Osteoblast (primary cell): ENCODE results near the gene EIF4A3. TPM values are rescaled to one million over a fixed set of nuclear protein-coding genes. Genes with fewer than 3 reads are reported as not detected.

Experiments
- DNase-seq: peaks from one replicate; pipeline ENCODE4 v3.0.0; 2011; ENCODE audit warnings: low spot score, mixed read lengths; ENCODE audit not compliant: insufficient read length; ENCODE audit errors: missing footprints
- H2AFZ ChIP-seq: 2 replicates; pipeline ENCODE4 v1.6.0; 2011; ENCODE audit warnings: mild to moderate bottlenecking, low read length
- H3K27ac ChIP-seq: 2 replicates; pipeline ENCODE4 v1.5.1; 2011; ENCODE audit warnings: mild to moderate bottlenecking, low read depth, low read length, moderate library complexity
- H3K27me3 ChIP-seq: 2 replicates; pipeline ENCODE4 v1.6.0; 2012; ENCODE audit warnings: mild to moderate bottlenecking, control low read depth, inconsistent platforms, low read length, moderate library complexity; ENCODE audit not compliant: insufficient read depth
- H3K36me3 ChIP-seq: 2 replicates; pipeline ENCODE4 v1.5.1; 2011; ENCODE audit warnings: mild to moderate bottlenecking, low read length, control low read depth, moderate library complexity; ENCODE audit not compliant: insufficient read depth
- H3K4me1 ChIP-seq: 2 replicates; pipeline ENCODE4 v1.5.1; 2011; ENCODE audit warnings: mild to moderate bottlenecking, low read length, control low read depth, moderate library complexity; ENCODE audit not compliant: insufficient read depth
- H3K4me2 ChIP-seq: 2 replicates; pipeline ENCODE4 v1.6.0; 2011; ENCODE audit warnings: mild to moderate bottlenecking, low read length; ENCODE audit not compliant: insufficient read depth
- H3K4me3 ChIP-seq: fragments of 200-600 bp; sonication (generic); 3 replicates; pipeline ENCODE4 v1.5.1; 2012; ENCODE audit warnings: mild to moderate bottlenecking, low read length, inconsistent platforms; ENCODE audit not compliant: insufficient read depth
- H3K79me2 ChIP-seq: 2 replicates; pipeline ENCODE4 v1.6.0; 2012; ENCODE audit warnings: mild to moderate bottlenecking, low read length, control low read depth, inconsistent platforms; ENCODE audit not compliant: insufficient read depth
- H3K9me3 ChIP-seq: 2 replicates; pipeline ENCODE4 v1.5.1; 2011; ENCODE audit warnings: low read depth, low read length, control low read depth
- H4K20me1 ChIP-seq: 2 replicates; pipeline ENCODE4 v1.6.0; 2012; ENCODE audit warnings: mild to moderate bottlenecking, low read length, control low read depth; ENCODE audit not compliant: insufficient read depth
- CTCF ChIP-seq: IDR thresholded peaks from 2 replicates; pipeline ENCODE4 v1.5.1; 2011; ENCODE audit warnings: mild to moderate bottlenecking, low read depth, low read length, moderate library complexity; ENCODE audit errors: extremely low read depth
- total RNA-seq: library from RNA; depleted of rRNA; stranded (reverse); fragments of >200 nt; gene quantifications from 2 replicates; pipeline ENCODE4 v1.2.3, GENCODE V29; 2012

The EIF4A3 gene
- total RNA-seq, 1 donor: 44.5 TPM

- Histone ChIP-seq H4K20me1 (no peaks in the 10 kb centered on the region), H2AFZ (peak overlapping the region; percentile 44), H3K4me1 (peaks cover 2% of the 10 kb centered on the region), H3K4me3 (peak overlapping the region; percentile 47), H3K27me3 (peaks cover 16% of the 10 kb centered on the region), H3K27ac (no peak overlapping the region), H3K36me3 (no peaks in the 10 kb centered on the region), H3K79me2 (no peaks in the 10 kb centered on the region), H3K9me3 (no peaks in the 10 kb centered on the region), H3K4me2 (peak overlapping the region; percentile 64)
- TF ChIP-seq CTCF: no peak
- peak; percentile 91 for DNase-seq
These were observed 40.6 kb upstream of the EIF4A3 start for GRCh38 chr17:80187515-80187941.

- no peak for TF ChIP-seq CTCF
- Histone ChIP-seq H4K20me1 (no peaks in the 10 kb centered on the region), H3K36me3 (no peaks in the 10 kb centered on the region), H3K79me2 (no peaks in the 10 kb centered on the region), H2AFZ (peak overlapping the region; percentile 44), H3K4me2 (peak overlapping the region; percentile 64), H3K4me1 (peaks cover under 1% of the 10 kb centered on the region), H3K27me3 (peaks cover 16% of the 10 kb centered on the region), H3K9me3 (no peaks in the 10 kb centered on the region), H3K4me3 (peak overlapping the region; percentile 47), H3K27ac (no peak overlapping the region)
- peak; percentile 93 for DNase-seq
These were observed 40.2 kb upstream of the EIF4A3 start for GRCh38 chr17:80187090-80187489.

GRCh38 chr17:80185968-80186367, 39.0 kb upstream of the EIF4A3 start:
- Histone ChIP-seq H3K4me1 (no peaks in the 10 kb centered on the region), H2AFZ (no peak overlapping the region), H3K9me3 (no peaks in the 10 kb centered on the region), H3K36me3 (no peaks in the 10 kb centered on the region), H4K20me1 (no peaks in the 10 kb centered on the region), H3K4me2 (no peak overlapping the region), H3K79me2 (no peaks in the 10 kb centered on the region), H3K4me3 (no peak overlapping the region), H3K27ac (no peak overlapping the region), H3K27me3 (peaks cover 11% of the 10 kb centered on the region)
- peak; percentile 57 for DNase-seq
- TF ChIP-seq CTCF: no peak

DNA sequence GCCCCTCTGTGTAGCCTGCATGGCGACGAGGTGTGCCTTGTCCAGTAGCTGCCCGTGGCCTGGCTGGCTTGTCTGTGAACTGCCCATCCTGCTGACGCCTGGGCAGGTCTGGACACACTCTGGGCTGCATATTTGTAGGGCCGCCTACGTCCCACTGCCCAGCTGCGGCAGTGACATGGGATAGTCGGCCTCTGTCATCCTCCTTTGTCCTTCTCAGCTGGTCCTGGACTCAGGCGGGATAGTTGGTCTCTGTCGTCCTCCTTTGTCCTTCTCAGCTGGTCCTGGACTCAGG, 37.4 kb upstream of the EIF4A3 start:
- Histone ChIP-seq H3K9me3 (no peaks in the 10 kb centered on the region), H2AFZ (no peak overlapping the region), H3K27ac (no peak overlapping the region), H3K4me1 (no peaks in the 10 kb centered on the region), H3K27me3 (peaks cover 15% of the 10 kb centered on the region), H3K4me3 (no peak overlapping the region), H3K36me3 (no peaks in the 10 kb centered on the region), H3K79me2 (no peaks in the 10 kb centered on the region), H4K20me1 (no peaks in the 10 kb centered on the region), H3K4me2 (no peak overlapping the region)
- peak; percentile 69 for DNase-seq
- TF ChIP-seq CTCF: no peak
